Mammary epithelial cell (primary cell): ENCODE measurements around the gene UGT3A1.

ENCODE experiments used
- EZH2 ChIP-seq: IDR thresholded peaks from 2 replicates; pipeline ENCODE4 v1.6.1; 2012; ENCODE audit warnings: low read length, inconsistent platforms, borderline replicate concordance
- TF ChIP-seq, protein P1 (sequence below), 2 donors: IDR thresholded peaks in 1 of 2; conservative IDR thresholded peaks in 1 of 2; 2 replicates each; pipeline ENCODE4 v1.5.1; 2011 to 2012; ENCODE audit warnings: inconsistent platforms in 2 of 2, low read length in 2 of 2, mild to moderate bottlenecking in 2 of 2, control low read depth in 1 of 2, low read depth in 1 of 2; ENCODE audit not compliant: insufficient read depth in 1 of 2; ENCODE audit errors: extremely low read depth in 1 of 2

DNA sequence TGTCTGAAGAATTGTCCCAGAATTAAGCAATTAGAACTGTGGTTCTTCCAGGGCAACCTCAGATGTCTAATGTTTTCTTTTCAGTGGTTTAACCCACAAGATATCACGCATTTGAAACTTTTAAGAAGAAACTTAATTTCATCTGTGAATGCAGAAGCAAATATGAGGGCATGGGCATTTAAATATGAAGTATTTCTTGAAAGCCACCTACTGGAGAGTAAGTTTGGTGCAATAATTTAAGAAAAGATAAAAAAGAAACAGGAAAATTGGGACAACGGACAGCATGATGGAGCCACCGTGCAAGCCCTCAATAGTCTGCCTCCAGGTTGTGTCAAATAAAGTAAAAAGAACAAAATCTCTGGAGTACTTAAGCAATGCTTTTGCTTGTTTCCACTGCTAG is 51.6 kb downstream of the UGT3A1 start:
- TF ChIP-seq, protein P1, sequence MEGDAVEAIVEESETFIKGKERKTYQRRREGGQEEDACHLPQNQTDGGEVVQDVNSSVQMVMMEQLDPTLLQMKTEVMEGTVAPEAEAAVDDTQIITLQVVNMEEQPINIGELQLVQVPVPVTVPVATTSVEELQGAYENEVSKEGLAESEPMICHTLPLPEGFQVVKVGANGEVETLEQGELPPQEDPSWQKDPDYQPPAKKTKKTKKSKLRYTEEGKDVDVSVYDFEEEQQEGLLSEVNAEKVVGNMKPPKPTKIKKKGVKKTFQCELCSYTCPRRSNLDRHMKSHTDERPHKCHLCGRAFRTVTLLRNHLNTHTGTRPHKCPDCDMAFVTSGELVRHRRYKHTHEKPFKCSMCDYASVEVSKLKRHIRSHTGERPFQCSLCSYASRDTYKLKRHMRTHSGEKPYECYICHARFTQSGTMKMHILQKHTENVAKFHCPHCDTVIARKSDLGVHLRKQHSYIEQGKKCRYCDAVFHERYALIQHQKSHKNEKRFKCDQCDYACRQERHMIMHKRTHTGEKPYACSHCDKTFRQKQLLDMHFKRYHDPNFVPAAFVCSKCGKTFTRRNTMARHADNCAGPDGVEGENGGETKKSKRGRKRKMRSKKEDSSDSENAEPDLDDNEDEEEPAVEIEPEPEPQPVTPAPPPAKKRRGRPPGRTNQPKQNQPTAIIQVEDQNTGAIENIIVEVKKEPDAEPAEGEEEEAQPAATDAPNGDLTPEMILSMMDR (conservative IDR thresholded peaks at IDR 0.05 in 1 of 2, IDR thresholded peaks at IDR 0.05 in 1 of 2; ENCODE audit: extremely low read depth in 1 of 2, insufficient read depth in 1 of 2, low read depth in 1 of 2, low read length in 2 of 2), result peak in 1 of 2 donors; percentile 13
- no peak for TF ChIP-seq EZH2
